Progenitor cell of endocrine pancreas (in vitro differentiated cells): ENCODE measurements around the gene SUPT6H. TPM values are rescaled to one million over a fixed set of nuclear protein-coding genes. Genes with fewer than 3 reads are reported as not detected.

Experiments
- DNase-seq: peaks from one replicate; pipeline ENCODE4 v3.0.0; 2021; ENCODE audit warnings: low spot score; ENCODE audit not compliant: unreplicated experiment
- H3K27ac Mint-ChIP-seq: 2 replicates; pipeline ENCODE4 v1.8.0; 2021; ENCODE audit warnings: mild to moderate bottlenecking, moderate library complexity, mixed read lengths
- H3K27me3 Mint-ChIP-seq: 2 replicates; pipeline ENCODE4 v1.8.0; 2021; ENCODE audit warnings: mixed read lengths
- H3K36me3 Mint-ChIP-seq: 2 replicates; pipeline ENCODE4 v1.8.0; 2022; ENCODE audit warnings: mixed read lengths; ENCODE audit not compliant: insufficient read depth
- H3K4me1 Mint-ChIP-seq: 2 replicates; pipeline ENCODE4 v1.8.0; 2021; ENCODE audit warnings: low read depth, mixed read lengths
- H3K4me3 Mint-ChIP-seq: 2 replicates; pipeline ENCODE4 v1.8.0; 2021; ENCODE audit warnings: low read depth, mild to moderate bottlenecking, moderate library complexity, mixed read lengths
- H3K9me3 Mint-ChIP-seq: 2 replicates; pipeline ENCODE4 v1.8.0; 2021; ENCODE audit warnings: low read depth, mixed read lengths
- total RNA-seq: library from RNA; stranded (reverse); gene quantifications from 2 replicates; pipeline ENCODE4 v1.2.1, GENCODE V29; 2021
- TF ChIP-seq, protein P1 (sequence below): fragments of 200-600 bp; sonication (generic); IDR thresholded peaks from one replicate; pipeline ENCODE4 v1.5.0; 2021; ENCODE audit warnings: antibody characterized with exemption, mild to moderate bottlenecking; ENCODE audit not compliant: unreplicated experiment

Gene SUPT6H
- total RNA-seq, 1 donor from 2014 or later: 80.0 TPM

DNA sequence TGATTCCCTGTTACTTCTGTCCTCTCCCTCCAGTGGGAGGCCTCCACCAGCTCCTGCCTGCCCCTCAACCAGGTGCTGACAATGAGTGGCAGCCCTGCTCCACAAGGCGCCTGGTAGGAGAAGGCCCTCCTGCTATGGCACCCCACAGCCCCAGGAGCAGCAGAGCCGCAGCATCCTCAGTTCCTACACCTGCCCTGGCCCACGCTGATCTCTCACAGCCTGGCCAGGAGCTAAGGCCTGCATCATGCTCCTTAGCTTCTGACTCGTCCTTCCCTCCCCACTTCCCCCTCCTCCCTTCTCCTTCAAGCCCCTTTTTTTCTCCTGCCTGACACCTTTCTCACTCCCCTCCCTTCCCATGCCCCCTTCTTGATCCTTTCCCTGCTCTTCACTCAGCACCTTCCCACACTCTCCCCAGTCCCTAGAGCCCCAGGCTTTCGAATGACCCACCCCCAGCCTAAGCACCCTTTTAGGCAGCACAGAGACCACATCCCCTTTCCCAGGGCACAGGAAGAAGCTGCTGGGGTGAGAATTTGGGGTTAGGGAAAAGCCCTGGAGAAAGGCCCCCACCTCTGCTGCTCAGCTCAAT, 43.2 kb downstream of the SUPT6H start:
- Mint-ChIP-seq H3K36me3 (peaks cover 19% of the 10 kb centered on the region), H3K27me3 (no peaks in the 10 kb centered on the region), H3K9me3 (no peaks in the 10 kb centered on the region), H3K4me3 (no peak overlapping the region), H3K27ac (no peak overlapping the region), H3K4me1 (peaks cover 1% of the 10 kb centered on the region)
- TF ChIP-seq, protein P1, sequence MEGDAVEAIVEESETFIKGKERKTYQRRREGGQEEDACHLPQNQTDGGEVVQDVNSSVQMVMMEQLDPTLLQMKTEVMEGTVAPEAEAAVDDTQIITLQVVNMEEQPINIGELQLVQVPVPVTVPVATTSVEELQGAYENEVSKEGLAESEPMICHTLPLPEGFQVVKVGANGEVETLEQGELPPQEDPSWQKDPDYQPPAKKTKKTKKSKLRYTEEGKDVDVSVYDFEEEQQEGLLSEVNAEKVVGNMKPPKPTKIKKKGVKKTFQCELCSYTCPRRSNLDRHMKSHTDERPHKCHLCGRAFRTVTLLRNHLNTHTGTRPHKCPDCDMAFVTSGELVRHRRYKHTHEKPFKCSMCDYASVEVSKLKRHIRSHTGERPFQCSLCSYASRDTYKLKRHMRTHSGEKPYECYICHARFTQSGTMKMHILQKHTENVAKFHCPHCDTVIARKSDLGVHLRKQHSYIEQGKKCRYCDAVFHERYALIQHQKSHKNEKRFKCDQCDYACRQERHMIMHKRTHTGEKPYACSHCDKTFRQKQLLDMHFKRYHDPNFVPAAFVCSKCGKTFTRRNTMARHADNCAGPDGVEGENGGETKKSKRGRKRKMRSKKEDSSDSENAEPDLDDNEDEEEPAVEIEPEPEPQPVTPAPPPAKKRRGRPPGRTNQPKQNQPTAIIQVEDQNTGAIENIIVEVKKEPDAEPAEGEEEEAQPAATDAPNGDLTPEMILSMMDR: no peak
- no peak for DNase-seq

DNA sequence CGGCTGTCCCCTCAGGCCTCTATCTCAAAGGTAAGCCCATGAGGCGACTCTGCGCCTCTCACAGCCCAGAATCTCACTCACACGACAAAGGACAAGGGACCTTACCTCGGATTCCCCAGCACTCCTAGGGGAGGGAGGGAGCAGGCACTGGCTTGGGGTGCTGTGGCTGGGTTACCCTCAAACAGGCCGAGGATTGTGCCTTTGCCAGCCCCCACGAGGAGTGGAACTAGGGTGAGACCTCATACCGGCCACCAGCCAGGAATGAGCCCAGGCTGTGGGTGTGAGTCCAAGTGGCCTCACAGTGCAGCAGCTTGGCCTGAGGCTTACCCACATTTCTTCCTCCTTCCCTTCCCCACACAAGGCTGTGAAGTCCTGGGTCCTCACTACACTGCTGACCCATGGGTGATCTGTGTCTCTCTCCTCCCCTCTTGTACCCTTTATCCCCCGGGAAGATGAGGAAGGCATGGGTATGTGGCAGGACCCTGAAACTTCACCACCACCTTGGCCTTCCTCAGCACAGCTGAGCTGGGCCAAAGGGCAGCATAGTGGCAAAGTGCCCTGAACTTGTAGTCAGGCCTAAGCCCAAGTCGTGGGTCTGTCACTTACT, 43.8 kb downstream of the SUPT6H start:
- Mint-ChIP-seq H3K9me3 (no peaks in the 10 kb centered on the region), H3K27me3 (no peaks in the 10 kb centered on the region), H3K27ac (peak overlapping the region; percentile 43), H3K36me3 (peaks cover 17% of the 10 kb centered on the region), H3K4me3 (no peak overlapping the region), H3K4me1 (peaks cover 5% of the 10 kb centered on the region)
- TF ChIP-seq, protein P1: no peak
- no peak for DNase-seq

DNA sequence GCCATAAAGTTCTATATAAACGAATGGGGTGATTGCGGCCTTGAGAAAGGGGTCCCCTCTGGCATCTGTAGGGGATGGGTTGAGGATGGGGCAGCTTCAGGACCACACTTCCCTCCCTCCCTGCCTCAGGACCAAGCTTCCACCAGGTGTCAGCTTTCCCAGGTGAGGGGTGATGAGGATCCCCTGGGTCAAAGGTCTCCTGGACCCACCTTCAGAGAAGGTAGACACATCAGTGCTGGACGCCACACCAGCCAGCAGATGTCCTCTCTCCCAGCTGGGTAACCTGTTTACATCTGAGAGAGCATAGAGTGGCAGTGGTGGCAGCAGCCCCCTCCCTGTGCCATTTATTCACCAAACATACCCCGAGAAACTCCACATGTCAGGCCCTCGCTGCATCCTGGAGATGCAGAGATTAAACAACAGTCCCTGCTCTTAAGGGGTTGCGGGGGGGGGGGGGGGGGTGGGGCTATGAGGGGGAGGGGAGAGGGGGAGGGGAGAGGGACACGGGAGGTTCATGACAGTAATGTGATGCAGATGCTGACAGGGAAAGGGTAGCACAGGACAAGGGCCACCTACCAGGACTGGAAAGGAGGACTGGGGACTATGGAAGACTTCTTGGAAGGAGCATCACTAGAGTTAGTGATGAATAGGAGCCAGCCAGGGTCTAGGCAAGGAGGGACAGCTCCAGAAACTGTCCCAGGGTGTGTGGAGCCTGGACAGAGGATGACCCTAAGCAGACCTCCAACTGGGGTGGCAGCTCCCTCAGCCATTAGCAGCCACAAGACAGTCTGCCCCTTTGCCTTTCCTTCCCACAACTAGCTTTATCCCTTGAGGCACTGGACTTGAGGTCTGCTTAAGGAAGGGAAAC, 44.7 kb downstream of the SUPT6H start:
- no peak for DNase-seq
- TF ChIP-seq, protein P1: no peak

DNA sequence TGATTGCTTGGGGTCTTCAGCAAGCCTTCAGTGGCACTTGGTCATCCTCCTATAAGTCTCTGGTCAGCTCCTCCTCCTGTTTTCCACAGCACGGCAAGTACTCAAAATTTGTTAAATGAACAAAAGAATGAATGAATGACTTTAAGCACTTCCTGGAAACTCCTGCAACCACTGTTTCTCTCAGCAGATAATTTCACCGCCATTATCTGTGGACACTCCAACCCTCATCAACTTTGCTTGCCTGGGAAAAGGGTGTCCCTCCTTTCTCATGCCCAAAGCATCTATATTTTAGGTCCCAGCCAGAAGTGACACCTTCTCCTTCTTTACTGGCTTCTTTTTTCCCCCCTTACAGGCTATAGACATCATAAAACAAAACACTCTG, 45.3 kb downstream of the SUPT6H start:
- H3K9me3 Mint-ChIP-seq: no peaks in the 10 kb centered on the region
- H3K4me3 Mint-ChIP-seq: no peak overlapping the region
- TF ChIP-seq, protein P1: no peak
- no peak for DNase-seq
- peaks cover 10% of the 10 kb centered on the region for H3K4me1 Mint-ChIP-seq
- no peaks in the 10 kb centered on the region for H3K27me3 Mint-ChIP-seq
- no peak overlapping the region for H3K27ac Mint-ChIP-seq
- H3K36me3 Mint-ChIP-seq: peaks cover 10% of the 10 kb centered on the region

More for the DNA sequence above, 44.7 kb downstream of the SUPT6H start:
- Mint-ChIP-seq H3K27ac (no peak overlapping the region), H3K36me3 (peaks cover 12% of the 10 kb centered on the region), H3K4me3 (no peak overlapping the region), H3K27me3 (no peaks in the 10 kb centered on the region), H3K4me1 (peaks cover 7% of the 10 kb centered on the region), H3K9me3 (no peaks in the 10 kb centered on the region)
